IMR-90 (cell line): ENCODE results near the gene DDN. TPM values are rescaled to one million over a fixed set of nuclear protein-coding genes. Genes with fewer than 3 reads are reported as not detected.

Source experiments
- ATAC-seq: fragments of 200-7000 bp; cut with Tn5 transposase; 2 replicates; pipeline ENCODE4 v1.9.1; 2020; ENCODE audit warnings: low read depth, mild to moderate bottlenecking, moderate library complexity
- BruUV-seq: library from RNA; stranded (reverse); fragments of 400-500 nt; replicated peaks from 2 replicates; lab custom pipeline; 2021; lab: Mats Ljungman, UMichigan
- CTCF ChIA-PET: fragments of 300-600 bp; formaldehyde crosslinking; extraction: SDS; loops from one replicate; lab custom pipeline; 2021; ENCODE audit warnings: antibody characterized with exemption; lab: Yijun Ruan, JAX
- POLR2A ChIA-PET: fragments of 300-600 bp; sonication (Branson Sonifier 250); formaldehyde crosslinking; loops from one replicate; lab custom pipeline; 2022; ENCODE audit warnings: antibody characterized with exemption; ENCODE audit not compliant: unreplicated experiment; lab: Charles Lee
- DNase-seq: peaks from one replicate; pipeline ENCODE4 v3.0.0; 2013
- H2AFZ ChIP-seq: replicated peaks from 2 replicates; pipeline ENCODE3; 2013; ENCODE audit warnings: low read length, mild to moderate bottlenecking; ENCODE audit not compliant: poor library complexity
- H2AK5ac ChIP-seq: 2 replicates; pipeline ENCODE4 v1.6.1; 2013; ENCODE audit warnings: low read depth, low read length, inconsistent platforms
- H2AK9ac ChIP-seq: replicated peaks from 2 replicates; pipeline ENCODE3; 2013; ENCODE audit warnings: mild to moderate bottlenecking, low read depth, low read length, moderate library complexity; ENCODE audit not compliant: poor library complexity
- H2BK120ac ChIP-seq: 2 replicates; pipeline ENCODE4 v1.6.1; 2013; ENCODE audit warnings: low read depth, low read length, inconsistent platforms
- H2BK15ac ChIP-seq: 3 replicates; pipeline ENCODE4 v1.6.1; 2013; ENCODE audit warnings: low read depth, low read length, inconsistent platforms
- H2BK20ac ChIP-seq: 2 replicates; pipeline ENCODE4 v1.6.1; 2013; ENCODE audit warnings: low read depth, mild to moderate bottlenecking, inconsistent platforms, low read length, moderate library complexity
- H2BK5ac ChIP-seq: 2 replicates; pipeline ENCODE4 v1.6.1; 2013; ENCODE audit warnings: mild to moderate bottlenecking, low read depth, low read length, inconsistent platforms; ENCODE audit not compliant: poor library complexity, severe bottlenecking
- H3K14ac ChIP-seq: replicated peaks from 2 replicates; pipeline ENCODE4 v1.6.1; 2013; ENCODE audit warnings: low read depth, low read length, inconsistent platforms
- H3K18ac ChIP-seq: 2 replicates; pipeline ENCODE4 v1.6.1; 2013; ENCODE audit warnings: low read depth, low read length, control low read depth
- H3K23ac ChIP-seq: 2 replicates; pipeline ENCODE4 v1.6.1; 2013; ENCODE audit warnings: low read depth, low read length, inconsistent platforms
- H3K27ac ChIP-seq: 2 replicates; pipeline ENCODE4 v1.5.1; 2013; ENCODE audit warnings: mild to moderate bottlenecking, control low read depth, low read length; ENCODE audit not compliant: insufficient read depth
- H3K27me3 ChIP-seq: 2 replicates; pipeline ENCODE4 v1.6.1; 2013; ENCODE audit warnings: low read length; ENCODE audit not compliant: control insufficient read depth, insufficient read depth
- H3K36me3 ChIP-seq: 2 replicates; pipeline ENCODE4 v1.6.1; 2013; ENCODE audit warnings: low read length, mixed read lengths; ENCODE audit not compliant: control insufficient read depth, insufficient read depth
- H3K4ac ChIP-seq: 2 replicates; pipeline ENCODE4 v1.6.1; 2013; ENCODE audit warnings: low read depth, low read length, inconsistent platforms
- H3K4me1 ChIP-seq: 2 replicates; pipeline ENCODE4 v1.6.1; 2013; ENCODE audit warnings: low read length, mixed read lengths; ENCODE audit not compliant: control insufficient read depth, insufficient read depth
- H3K4me2 ChIP-seq: 2 replicates; pipeline ENCODE4 v1.6.1; 2013; ENCODE audit warnings: low read depth, mild to moderate bottlenecking, control low read depth, low read length, moderate library complexity
- H3K4me3 ChIP-seq: 2 replicates; pipeline ENCODE4 v1.5.1; 2013; ENCODE audit warnings: low read depth, mild to moderate bottlenecking, control low read depth, low read length, moderate library complexity; ENCODE audit not compliant: insufficient read depth
- H3K56ac ChIP-seq: 2 replicates; pipeline ENCODE4 v1.6.1; 2013; ENCODE audit warnings: low read length, inconsistent platforms; ENCODE audit not compliant: insufficient read depth; ENCODE audit errors: extremely low read depth
- H3K79me1 ChIP-seq, 2 experiments: 2 replicates each; pipeline ENCODE4 v1.6.1; 2013; ENCODE audit warnings: low read length in 2 of 2, inconsistent platforms in 1 of 2, low read depth in 1 of 2
- H3K9ac ChIP-seq: 2 replicates; pipeline ENCODE4 v1.6.1; 2013; ENCODE audit warnings: low read depth, low read length, control low read depth
- H3K9me1 ChIP-seq: 2 replicates; pipeline ENCODE4 v1.6.1; 2013; ENCODE audit warnings: low read length, inconsistent platforms; ENCODE audit not compliant: insufficient read depth
- H3K9me3 ChIP-seq: 2 replicates; pipeline ENCODE4 v1.6.1; 2013; ENCODE audit warnings: low read length; ENCODE audit not compliant: control insufficient read depth, insufficient read depth
- H4K20me1 ChIP-seq: 2 replicates; pipeline ENCODE4 v1.6.1; 2013; ENCODE audit warnings: low read length, inconsistent platforms; ENCODE audit not compliant: insufficient read depth
- H4K5ac ChIP-seq: 2 replicates; pipeline ENCODE4 v1.6.1; 2013; ENCODE audit warnings: mild to moderate bottlenecking, low read depth, low read length, control low read depth
- H4K8ac ChIP-seq, 2 experiments: 2 replicates each; pipeline ENCODE4 v1.6.1; 2013; ENCODE audit warnings: low read depth in 2 of 2, low read length in 2 of 2, control low read depth in 1 of 2, inconsistent platforms in 1 of 2
- H4K91ac ChIP-seq: 2 replicates; pipeline ENCODE4 v1.6.1; 2013; ENCODE audit warnings: low read depth, low read length, inconsistent platforms; ENCODE audit not compliant: insufficient read depth
- BHLHE40 ChIP-seq: fragments of 150-350 bp; IDR thresholded peaks from 2 replicates; pipeline ENCODE4 v1.6.1; 2016; ENCODE audit warnings: mild to moderate bottlenecking, low read depth, low read length
- CEBPB ChIP-seq: IDR thresholded peaks from 2 replicates; pipeline ENCODE4 v1.6.1; 2012; ENCODE audit warnings: low read depth, low read length, improper control_type of control experiment
- CHD1 ChIP-seq: IDR thresholded peaks from 2 replicates; pipeline ENCODE4 v1.6.1; 2012; ENCODE audit warnings: low read depth, low read length, improper control_type of control experiment
- MAFK ChIP-seq: IDR thresholded peaks from 2 replicates; pipeline ENCODE4 v1.6.1; 2012; ENCODE audit warnings: low read depth, low read length, improper control_type of control experiment
- NFE2L2 ChIP-seq: fragments of 150-350 bp; IDR thresholded peaks from 2 replicates; pipeline ENCODE4 v1.6.1; 2016; ENCODE audit warnings: low read depth, mild to moderate bottlenecking, low read length
- POLR2A ChIP-seq: IDR thresholded peaks from 2 replicates; pipeline ENCODE4 v1.6.1; 2012; ENCODE audit warnings: mild to moderate bottlenecking, low read depth, low read length
- RAD21 ChIP-seq: IDR thresholded peaks from 2 replicates; pipeline ENCODE4 v1.6.1; 2012; ENCODE audit warnings: low read length, improper control_type of control experiment
- RCOR1 ChIP-seq: IDR thresholded peaks from 2 replicates; pipeline ENCODE4 v1.6.1; 2012; ENCODE audit warnings: mild to moderate bottlenecking, low read length, improper control_type of control experiment; ENCODE audit not compliant: insufficient replicate concordance
- RFX5 ChIP-seq: IDR thresholded peaks from 2 replicates; pipeline ENCODE4 v1.8.0; 2012; ENCODE audit warnings: low read depth, mild to moderate bottlenecking, low read length, moderate library complexity
- SMC3 ChIP-seq: fragments of 150-350 bp; IDR thresholded peaks from 2 replicates; pipeline ENCODE4 v1.6.1; 2016; ENCODE audit warnings: low read depth, mild to moderate bottlenecking, antibody characterized with exemption, low read length, moderate library complexity
- dilution Hi-C: fragments of 300-500 bp; cut with HindIII; formaldehyde crosslinking; loops from one replicate; pipeline ENCODE4 v1.14.3; 2018; ENCODE audit warnings: low sequenced_read_pairs; ENCODE audit not compliant: unreplicated experiment
- in situ Hi-C: fragments of 300-500 bp; cut with MboI; formaldehyde crosslinking; loops from 3 replicates; pipeline ENCODE4 v1.14.3; 2019; ENCODE audit warnings: low sequenced_read_pairs, inconsistent platforms, mixed read lengths
- intact Hi-C: fragments of 100-400 bp; cut with micrococcal nuclease; formaldehyde crosslinking; loops from 2 replicates; pipeline ENCODE4 v1.10.0; 2022
- polyA plus RNA-seq, 3 experiments: library from polyadenylated mRNA; depleted of rRNA; stranded (reverse); fragments of >200 nt; gene quantifications; 2 replicates each; pipeline ENCODE4 v1.2.3, GENCODE V29; 2012; ENCODE audit warnings: low replicate concordance in 1 of 3
- total RNA-seq: library from RNA; depleted of rRNA; stranded (reverse); fragments of >200 nt; gene quantifications from 2 replicates; pipeline ENCODE4 v1.2.3, GENCODE V29; 2012
- TF ChIP-seq, protein P1 (sequence below): conservative IDR thresholded peaks from 2 replicates; pipeline ENCODE4 v1.5.1; 2012; ENCODE audit warnings: mild to moderate bottlenecking, low read depth, low read length, improper control_type of control experiment

The DDN gene
- total and polyA plus RNA-seq, 2 of the 4 experiments (the other 2 are of a cell fraction), result 0.18 to 0.21 TPM

DNA sequence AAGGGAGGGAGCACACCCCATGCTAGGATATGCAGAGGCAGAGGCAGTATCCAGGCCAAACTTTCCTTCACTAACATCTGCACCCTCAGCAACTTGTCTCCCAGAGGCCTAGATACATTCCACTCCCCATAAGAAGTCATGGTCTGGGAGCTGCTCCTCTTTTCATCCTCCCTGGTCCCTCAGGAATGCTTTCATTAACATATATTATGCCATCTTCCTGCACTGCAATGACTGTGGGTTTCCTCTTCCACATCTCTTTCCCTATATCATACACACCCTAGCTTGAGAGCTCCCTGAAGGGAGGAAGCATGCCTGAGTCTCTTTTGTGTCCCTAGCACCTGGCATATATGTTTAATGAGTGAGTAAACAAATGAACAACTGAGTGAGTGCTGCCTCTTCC, 8.6 kb downstream of the DDN start:
- Histone ChIP-seq H3K4me1 (no peaks in the 10 kb centered on the region), H2AFZ (no peak overlapping the region), H4K5ac (no peak overlapping the region), H3K27ac (no peak overlapping the region), H3K9me3 (no peaks in the 10 kb centered on the region), H3K14ac (no peak overlapping the region), H3K4ac (no peak overlapping the region), H2BK5ac (no peak overlapping the region), H3K79me1 (no peaks in the 10 kb centered on the region), H2AK5ac (no peak overlapping the region), H2BK15ac (no peak overlapping the region), H3K4me3 (no peak overlapping the region), H3K4me2 (no peak overlapping the region), H3K9ac (no peak overlapping the region), H3K27me3 (peaks cover 69% of the 10 kb centered on the region), H4K20me1 (no peaks in the 10 kb centered on the region), H2BK120ac (no peak overlapping the region), H2AK9ac (no peak overlapping the region), H2BK20ac (no peak overlapping the region), H3K56ac (no peak overlapping the region), H3K23ac (peak overlapping the region; percentile 51; the same call in 1 of the 2 replicates), H4K91ac (no peak overlapping the region), H3K36me3 (no peaks in the 10 kb centered on the region), H3K9me1 (no peaks in the 10 kb centered on the region; the same call in 1 of the 2 replicates), H4K8ac (no peak overlapping the region), H3K18ac (no peak overlapping the region)
- in situ Hi-C loops (no loop called here), intact Hi-C loops (no loop called here), dilution Hi-C loops (no loop called here)
- BruUV-seq, result no TSS peak
- ChIA-PET POLR2A (no interaction called here), CTCF (no interaction called here)
- ATAC-seq, result no peak
- TF ChIP-seq, protein P1, sequence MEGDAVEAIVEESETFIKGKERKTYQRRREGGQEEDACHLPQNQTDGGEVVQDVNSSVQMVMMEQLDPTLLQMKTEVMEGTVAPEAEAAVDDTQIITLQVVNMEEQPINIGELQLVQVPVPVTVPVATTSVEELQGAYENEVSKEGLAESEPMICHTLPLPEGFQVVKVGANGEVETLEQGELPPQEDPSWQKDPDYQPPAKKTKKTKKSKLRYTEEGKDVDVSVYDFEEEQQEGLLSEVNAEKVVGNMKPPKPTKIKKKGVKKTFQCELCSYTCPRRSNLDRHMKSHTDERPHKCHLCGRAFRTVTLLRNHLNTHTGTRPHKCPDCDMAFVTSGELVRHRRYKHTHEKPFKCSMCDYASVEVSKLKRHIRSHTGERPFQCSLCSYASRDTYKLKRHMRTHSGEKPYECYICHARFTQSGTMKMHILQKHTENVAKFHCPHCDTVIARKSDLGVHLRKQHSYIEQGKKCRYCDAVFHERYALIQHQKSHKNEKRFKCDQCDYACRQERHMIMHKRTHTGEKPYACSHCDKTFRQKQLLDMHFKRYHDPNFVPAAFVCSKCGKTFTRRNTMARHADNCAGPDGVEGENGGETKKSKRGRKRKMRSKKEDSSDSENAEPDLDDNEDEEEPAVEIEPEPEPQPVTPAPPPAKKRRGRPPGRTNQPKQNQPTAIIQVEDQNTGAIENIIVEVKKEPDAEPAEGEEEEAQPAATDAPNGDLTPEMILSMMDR, result no peak
- TF ChIP-seq RAD21 (no peak), MAFK (no peak), POLR2A (no peak), RFX5 (no peak), NFE2L2 (no peak), RCOR1 (no peak), BHLHE40 (no peak), SMC3 (no peak), CHD1 (no peak), CEBPB (no peak)
- DNase-seq, result no peak
